Measurements from ENCODE around the gene APOBEC4.
"Not testable (repeated sequence)": the region's sequence is repeated elsewhere in the genome, so short reads cannot be mapped to it uniquely, and the experiment has no call there.

APOBEC4 gene

GRCh38 chr1:183619781-183620180, 33.3 kb downstream of the APOBEC4 start:
- no peak for DNase-seq (ENCODE audit: low read depth)
- TF ChIP-seq CTCF (conservative IDR thresholded peaks at IDR 0.05; ENCODE audit: control insufficient read depth, insufficient read depth, low read depth, low read length): no peak
- H3K4me3 ChIP-seq (ENCODE audit: control insufficient read depth, low read depth, low read length): no peak overlapping the region

- H3K4me3 ChIP-seq (ENCODE audit: control insufficient read depth, low read depth, low read length); DNase-seq (ENCODE audit: low read depth): not testable (repeated sequence)
These were observed 34.9 kb downstream of the APOBEC4 start for GRCh38 chr1:183618202-183618601.

- H3K4me3 ChIP-seq (ENCODE audit: control insufficient read depth, low read depth, low read length); DNase-seq (ENCODE audit: low read depth): not testable (repeated sequence)
These were observed 40.1 kb downstream of the APOBEC4 start for GRCh38 chr1:183612975-183613374.

GRCh38 chr1:183612407-183612806, 40.7 kb downstream of the APOBEC4 start:
- no peak overlapping the region for H3K4me3 ChIP-seq (ENCODE audit: control insufficient read depth, low read depth, low read length)
- DNase-seq (ENCODE audit: low read depth): no peak
- no peak for TF ChIP-seq CTCF (conservative IDR thresholded peaks at IDR 0.05; ENCODE audit: control insufficient read depth, insufficient read depth, low read depth, low read length)

GRCh38 chr1:183611021-183611420, 42.1 kb downstream of the APOBEC4 start:
- DNase-seq (ENCODE audit: low read depth): no peak
- H3K4me3 ChIP-seq (ENCODE audit: control insufficient read depth, low read depth, low read length): no peak overlapping the region
- no peak for TF ChIP-seq CTCF (conservative IDR thresholded peaks at IDR 0.05; ENCODE audit: control insufficient read depth, insufficient read depth, low read depth, low read length)

GRCh38 chr1:183609759-183610452, 43.2 kb downstream of the APOBEC4 start:
- H3K4me3 ChIP-seq (ENCODE audit: control insufficient read depth, low read depth, low read length): no peak overlapping the region
- peak; percentile 43 for DNase-seq (ENCODE audit: low read depth)
- no peak for TF ChIP-seq CTCF (conservative IDR thresholded peaks at IDR 0.05; ENCODE audit: control insufficient read depth, insufficient read depth, low read depth, low read length)

- peak; percentile 73 for TF ChIP-seq CTCF (conservative IDR thresholded peaks at IDR 0.05; ENCODE audit: control insufficient read depth, insufficient read depth, low read depth, low read length)
- no peak overlapping the region for H3K4me3 ChIP-seq (ENCODE audit: control insufficient read depth, low read depth, low read length)
- DNase-seq (ENCODE audit: low read depth): peak; percentile 84
These were observed 43.8 kb downstream of the APOBEC4 start for GRCh38 chr1:183609313-183609712.

Measured in fibroblast of mammary gland (primary cell).